HEK293T (cell line): Measurements from ENCODE around the gene LIME1.

Experiments used
- ARNT ChIP-seq: fragments of 450-650 bp; IDR thresholded peaks from 2 replicates; pipeline ENCODE4 v1.6.1; 2017; ENCODE audit warnings: mild to moderate bottlenecking
- BHLHE40 ChIP-seq: fragments of 450-650 bp; IDR thresholded peaks from 2 replicates; pipeline ENCODE4 v1.6.1; 2016; ENCODE audit warnings: mild to moderate bottlenecking, moderate library complexity, borderline replicate concordance
- CTBP1 ChIP-seq: fragments of 450-650 bp; IDR thresholded peaks from 2 replicates; pipeline ENCODE4 v1.6.1; 2016; ENCODE audit warnings: borderline replicate concordance
- ELF4 ChIP-seq: fragments of 450-650 bp; IDR thresholded peaks from 2 replicates; pipeline ENCODE4 v1.6.1; 2017; ENCODE audit warnings: antibody characterized with exemption
- FOXA1 ChIP-seq: fragments of 450-650 bp; IDR thresholded peaks from 2 replicates; pipeline ENCODE4 v1.6.1; 2016; ENCODE audit warnings: mild to moderate bottlenecking
- FOXK2 ChIP-seq: fragments of 450-650 bp; IDR thresholded peaks from 2 replicates; pipeline ENCODE4 v1.6.1; 2016; ENCODE audit warnings: mild to moderate bottlenecking
- FOXM1 ChIP-seq: fragments of 450-650 bp; IDR thresholded peaks from 2 replicates; pipeline ENCODE4 v1.6.1; 2017; ENCODE audit warnings: mild to moderate bottlenecking, borderline replicate concordance
- HDGF ChIP-seq: fragments of 450-650 bp; IDR thresholded peaks from 2 replicates; pipeline ENCODE4 v1.6.1; 2017; ENCODE audit warnings: antibody characterized with exemption, borderline replicate concordance
- L3MBTL2 ChIP-seq: fragments of 450-650 bp; conservative IDR thresholded peaks from 2 replicates; pipeline ENCODE4 v1.6.1; 2016; ENCODE audit warnings: mild to moderate bottlenecking
- LEF1 ChIP-seq: fragments of 450-650 bp; IDR thresholded peaks from 2 replicates; pipeline ENCODE4 v1.6.1; 2017; ENCODE audit warnings: mild to moderate bottlenecking, borderline replicate concordance
- PKNOX1 ChIP-seq: fragments of 450-650 bp; IDR thresholded peaks from 2 replicates; pipeline ENCODE4 v1.6.1; 2016
- SP1 ChIP-seq: fragments of 450-650 bp; IDR thresholded peaks from 2 replicates; pipeline ENCODE4 v1.6.1; 2017
- SUZ12 ChIP-seq: fragments of 450-650 bp; IDR thresholded peaks from 2 replicates; pipeline ENCODE4 v1.6.1; 2016; ENCODE audit warnings: mild to moderate bottlenecking
- ZNF384 ChIP-seq: fragments of 450-650 bp; IDR thresholded peaks from 2 replicates; pipeline ENCODE4 v1.6.1; 2016

DNA sequence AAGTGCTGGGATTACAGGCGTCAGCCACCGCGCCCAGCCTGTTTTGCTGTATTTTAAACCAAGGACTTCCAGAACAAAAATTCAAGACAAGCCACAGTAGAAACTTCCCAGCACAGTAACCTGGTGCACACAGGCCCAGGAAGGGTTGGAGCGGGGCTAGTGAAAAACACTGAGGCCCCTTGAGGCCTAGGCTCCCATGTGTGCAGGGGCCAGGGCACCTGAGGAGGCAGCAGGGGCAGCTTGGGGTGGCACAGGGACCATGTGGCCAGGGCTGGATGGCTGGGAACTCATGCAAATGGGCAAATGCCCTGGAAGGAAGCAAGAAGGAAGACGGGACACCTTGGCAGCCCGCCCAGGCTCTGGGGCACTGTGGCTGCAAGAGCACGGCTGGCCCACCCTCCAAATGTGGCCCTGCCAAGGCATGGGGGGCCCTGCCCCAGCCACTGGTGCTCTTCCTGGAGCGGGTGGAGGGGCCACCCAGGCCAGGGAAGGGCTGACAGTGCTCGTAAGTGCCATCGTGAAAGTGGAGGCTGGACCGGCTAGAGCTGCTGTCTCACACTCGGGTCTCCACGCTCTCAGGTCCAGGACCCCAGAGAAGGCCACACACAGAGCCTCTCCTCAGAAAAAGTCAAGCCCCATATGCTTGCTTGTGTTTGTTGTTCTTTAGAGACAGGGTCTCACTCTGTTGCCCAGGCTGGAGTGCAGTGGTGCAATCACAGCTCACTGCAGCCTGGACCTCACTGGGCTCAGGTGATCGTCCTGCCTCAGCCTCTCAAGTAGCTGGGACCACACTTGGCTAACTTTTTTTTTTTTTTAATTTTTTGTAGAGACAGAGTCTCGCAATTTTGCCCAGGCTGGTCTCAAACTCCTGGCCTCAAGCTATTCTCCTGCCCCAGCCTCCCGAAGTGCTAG lies 13.4 kb downstream of the LIME1 start:
- TF ChIP-seq ARNT: no peak
- no peak for TF ChIP-seq SP1
- no peak for TF ChIP-seq HDGF
- no peak for TF ChIP-seq FOXK2
- TF ChIP-seq SUZ12: no peak
- no peak for TF ChIP-seq FOXA1
- no peak for TF ChIP-seq CTBP1
- TF ChIP-seq ELF4: no peak
- no peak for TF ChIP-seq ZNF384
- no peak for TF ChIP-seq BHLHE40
- no peak for TF ChIP-seq LEF1
- TF ChIP-seq L3MBTL2: no peak
- TF ChIP-seq FOXM1: no peak
- TF ChIP-seq PKNOX1: no peak
